Measurements from ENCODE around the gene CAMSAP1. TPM values are rescaled to one million over a fixed set of nuclear protein-coding genes. Genes with fewer than 3 reads are reported as not detected.

Gene CAMSAP1
- polyA plus RNA-seq, 1 donor from 2014 or later: 58.5 TPM

GRCh38 chr9:135878528-135879236, 28.7 kb downstream of the CAMSAP1 start:
- Histone ChIP-seq H3K9me2 (ENCODE audit: insufficient read depth, low read length) (no peaks in the 10 kb centered on the region), H3K4me2 (ENCODE audit: low read length) (no peak overlapping the region), H3F3A (ENCODE audit: insufficient read depth, low read length, poor library complexity, severe bottlenecking) (no peaks in the 10 kb centered on the region), H3K9ac (ENCODE audit: low read length) (no peak overlapping the region), H3K27me3 (ENCODE audit: insufficient read depth, low read depth, low read length) (no peaks in the 10 kb centered on the region), H3K27ac (ENCODE audit: low read length) (no peak overlapping the region), H4K20me1 (ENCODE audit: insufficient read depth) (peaks cover 44% of the 10 kb centered on the region), H3K36me3 (ENCODE audit: insufficient read depth, low read length) (peaks cover 5% of the 10 kb centered on the region), H3K9me3 (ENCODE audit: low read length) (no peaks in the 10 kb centered on the region), H3K4me3 (ENCODE audit: low read length) (no peak overlapping the region), H3K79me2 (replicated peaks; ENCODE audit: insufficient read depth, low read length) (peaks cover 87% of the 10 kb centered on the region), H2AFZ (ENCODE audit: low read depth, low read length) (no peak overlapping the region)
- TF ChIP-seq MXI1 (conservative IDR thresholded peaks at IDR 0.05; ENCODE audit: poor library complexity, severe bottlenecking) (no peak), RAD21 (conservative IDR thresholded peaks at IDR 0.05) (no peak), POLR2AphosphoS5 (IDR thresholded peaks at IDR 0.05) (no peak), CTCF (IDR thresholded peaks at IDR 0.05; ENCODE audit: poor library complexity, severe bottlenecking) (no peak), TAF1 (IDR thresholded peaks at IDR 0.05; ENCODE audit: low read depth) (no peak), EZH2 (IDR thresholded peaks at IDR 0.05; ENCODE audit: borderline replicate concordance, insufficient read depth, low read length, poor library complexity, severe bottlenecking) (no peak), SMC3 (conservative IDR thresholded peaks at IDR 0.05; ENCODE audit: poor library complexity) (no peak), REST (IDR thresholded peaks at IDR 0.05; ENCODE audit: borderline replicate concordance) (no peak), EP300 (conservative IDR thresholded peaks at IDR 0.05; ENCODE audit: poor library complexity, severe bottlenecking) (no peak)

GRCh38 chr9:135877791-135878527, 29.4 kb downstream of the CAMSAP1 start:
- peaks cover 87% of the 10 kb centered on the region for H3K79me2 ChIP-seq (replicated peaks; ENCODE audit: insufficient read depth, low read length)

More at GRCh38 chr9:135877791-135878527, 29.4 kb downstream of the CAMSAP1 start:
- H3K4me2 ChIP-seq (ENCODE audit: low read length): no peak overlapping the region
- no peak overlapping the region for H2AFZ ChIP-seq (ENCODE audit: low read depth, low read length)
- H3K27me3 ChIP-seq (ENCODE audit: insufficient read depth, low read depth, low read length): no peaks in the 10 kb centered on the region
- no peaks in the 10 kb centered on the region for H3K9me3 ChIP-seq (ENCODE audit: low read length)
- no peak overlapping the region for H3K9ac ChIP-seq (ENCODE audit: low read length)
- peaks cover 37% of the 10 kb centered on the region for H4K20me1 ChIP-seq (ENCODE audit: insufficient read depth)
- H3K27ac ChIP-seq (ENCODE audit: low read length): no peak overlapping the region
- no peak overlapping the region for H3K4me3 ChIP-seq (ENCODE audit: low read length)
- H3K36me3 ChIP-seq (ENCODE audit: insufficient read depth, low read length): peaks cover 5% of the 10 kb centered on the region
- H3F3A ChIP-seq (ENCODE audit: insufficient read depth, low read length, poor library complexity, severe bottlenecking): no peaks in the 10 kb centered on the region
- no peaks in the 10 kb centered on the region for H3K9me2 ChIP-seq (ENCODE audit: insufficient read depth, low read length)
- TF ChIP-seq MXI1 (conservative IDR thresholded peaks at IDR 0.05; ENCODE audit: poor library complexity, severe bottlenecking) (no peak), EZH2 (IDR thresholded peaks at IDR 0.05; ENCODE audit: borderline replicate concordance, insufficient read depth, low read length, poor library complexity, severe bottlenecking) (no peak), POLR2AphosphoS5 (IDR thresholded peaks at IDR 0.05) (no peak), REST (IDR thresholded peaks at IDR 0.05; ENCODE audit: borderline replicate concordance) (no peak), SMC3 (conservative IDR thresholded peaks at IDR 0.05; ENCODE audit: poor library complexity) (no peak), RAD21 (conservative IDR thresholded peaks at IDR 0.05) (no peak), EP300 (conservative IDR thresholded peaks at IDR 0.05; ENCODE audit: poor library complexity, severe bottlenecking) (no peak), CTCF (IDR thresholded peaks at IDR 0.05; ENCODE audit: poor library complexity, severe bottlenecking) (no peak), TAF1 (IDR thresholded peaks at IDR 0.05; ENCODE audit: low read depth) (no peak)

All from neural cell (in vitro differentiated cells).